Measurements from ENCODE around the gene FGF19.

FGF19 gene

GRCh38 chr11:69667619-69668604, 35.9 kb downstream of the FGF19 start:
- no peak for DNase-seq (ENCODE audit: low read depth)

GRCh38 chr11:69666752-69667536, 36.9 kb downstream of the FGF19 start:
- no peak for DNase-seq (ENCODE audit: low read depth)

- no peak for DNase-seq (ENCODE audit: low read depth)
These were observed 37.6 kb downstream of the FGF19 start for GRCh38 chr11:69666261-69666660.

GRCh38 chr11:69665669-69666068, 38.2 kb downstream of the FGF19 start:
- DNase-seq (ENCODE audit: low read depth) = no peak

- no peak for DNase-seq (ENCODE audit: low read depth)
These were observed 38.9 kb downstream of the FGF19 start for GRCh38 chr11:69664901-69665300.

GRCh38 chr11:69664103-69664775, 39.6 kb downstream of the FGF19 start:
- DNase-seq (ENCODE audit: low read depth) = no peak

- no peak for DNase-seq (ENCODE audit: low read depth)
These were observed 40.5 kb downstream of the FGF19 start for GRCh38 chr11:69663326-69663725.

GRCh38 chr11:69662806-69663205, 41.0 kb downstream of the FGF19 start:
- no peak for DNase-seq (ENCODE audit: low read depth)

- no peak for DNase-seq (ENCODE audit: low read depth)
These were observed 41.7 kb downstream of the FGF19 start for GRCh38 chr11:69662021-69662698.

- DNase-seq (ENCODE audit: low read depth) = no peak
These were observed 42.5 kb downstream of the FGF19 start for GRCh38 chr11:69661413-69661715.

- DNase-seq (ENCODE audit: low read depth) = no peak
These were observed 43.8 kb downstream of the FGF19 start for GRCh38 chr11:69660001-69660500.

GRCh38 chr11:69659591-69659990, 44.2 kb downstream of the FGF19 start:
- DNase-seq (ENCODE audit: low read depth) = no peak

GRCh38 chr11:69658626-69659450, 45.0 kb downstream of the FGF19 start:
- DNase-seq (ENCODE audit: low read depth) = no peak

GRCh38 chr11:69657911-69658625, 45.8 kb downstream of the FGF19 start:
- DNase-seq (ENCODE audit: low read depth) = no peak

- no peak for DNase-seq (ENCODE audit: low read depth)
These were observed 46.3 kb downstream of the FGF19 start for GRCh38 chr11:69657456-69657910.

GRCh38 chr11:69656536-69657455, 47.0 kb downstream of the FGF19 start:
- DNase-seq (ENCODE audit: low read depth) = no peak

GRCh38 chr11:69655479-69656428, 48.1 kb downstream of the FGF19 start:
- DNase-seq (ENCODE audit: low read depth) = no peak
